ENCODE results near the gene PLPPR3.

GRCh38 chr19:854549-854948, 32.8 kb upstream of the PLPPR3 start:
- no peak for TF ChIP-seq CTCF (optimal IDR thresholded peaks at IDR 0.05 in 1 of 3, IDR thresholded peaks at IDR 0.05 in 1 of 3, conservative IDR thresholded peaks at IDR 0.05 in 1 of 3; ENCODE audit: extremely low read depth in 1 of 3, insufficient read depth in 2 of 3, low read length in 3 of 3)
- TF ChIP-seq EZH2 (IDR thresholded peaks at IDR 0.05; ENCODE audit: low read length), result no peak

All from keratinocyte (primary cell).